Endometrium (tissue), 2 donors: Measurements from ENCODE around the gene COX10.
"Not testable (repeated sequence)": the region's sequence is repeated elsewhere in the genome, so short reads cannot be mapped to it uniquely, and the experiment has no call there.

Experiments used
- FAIRE-seq: peaks from 2 replicates; lab custom pipeline; 2012; peaks lifted over from hg19 to GRCh38; lab: Jason Lieb, UNC
- donor health status: control.
- donor health status: control.

Gene COX10

GRCh38 chr17:14123619-14124278 lies 54.4 kb downstream of the COX10 start:
- no peak for FAIRE-seq

GRCh38 chr17:14124854-14125253 lies 55.5 kb downstream of the COX10 start:
- no peak for FAIRE-seq

- no peak for FAIRE-seq
Observed at GRCh38 chr17:14125518-14126137, 56.3 kb downstream of the COX10 start.

GRCh38 chr17:14133104-14133503 lies 63.8 kb downstream of the COX10 start:
- peak; percentile 67 for FAIRE-seq

GRCh38 chr17:14134456-14134855 lies 65.2 kb downstream of the COX10 start:
- no peak for FAIRE-seq

- FAIRE-seq = no peak
Observed at GRCh38 chr17:14135906-14136590, 66.7 kb downstream of the COX10 start.

GRCh38 chr17:14138649-14139048 lies 69.3 kb downstream of the COX10 start:
- no peak for FAIRE-seq

- no peak for FAIRE-seq
Observed at GRCh38 chr17:14143688-14144087, 74.4 kb downstream of the COX10 start.

GRCh38 chr17:14144508-14144907 lies 75.2 kb downstream of the COX10 start:
- peak; percentile 67 for FAIRE-seq

- FAIRE-seq = no peak
Observed at GRCh38 chr17:14149751-14150150, 80.4 kb downstream of the COX10 start.

GRCh38 chr17:14150619-14151018 lies 81.3 kb downstream of the COX10 start:
- no peak for FAIRE-seq

GRCh38 chr17:14152721-14153120 lies 83.4 kb downstream of the COX10 start:
- no peak for FAIRE-seq

GRCh38 chr17:14153374-14153773 lies 84.1 kb downstream of the COX10 start:
- FAIRE-seq = no peak

- FAIRE-seq = no peak
Observed at GRCh38 chr17:14156689-14157088, 87.4 kb downstream of the COX10 start.

- no peak for FAIRE-seq
Observed at GRCh38 chr17:14157822-14158221, 88.5 kb downstream of the COX10 start.

- FAIRE-seq = no peak
Observed at GRCh38 chr17:14158707-14159106, 89.4 kb downstream of the COX10 start.

GRCh38 chr17:14161419-14161818 lies 92.1 kb downstream of the COX10 start:
- no peak for FAIRE-seq

GRCh38 chr17:14165616-14166015 lies 96.3 kb downstream of the COX10 start:
- FAIRE-seq = no peak

GRCh38 chr17:14167831-14168230 lies 98.5 kb downstream of the COX10 start:
- FAIRE-seq = not testable (repeated sequence)

- FAIRE-seq = no peak
Observed at GRCh38 chr17:14168582-14168981, 99.3 kb downstream of the COX10 start.

- FAIRE-seq = no peak
Observed at GRCh38 chr17:14169287-14169686, 100.0 kb downstream of the COX10 start.

GRCh38 chr17:14169901-14170300 lies 100.6 kb downstream of the COX10 start:
- FAIRE-seq = no peak

GRCh38 chr17:14176989-14177388 lies 107.7 kb downstream of the COX10 start:
- not testable (repeated sequence) for FAIRE-seq
